ENCODE data around the gene PDE4D.

GRCh38 chr5:59731809-59732208 lies 161.7 kb downstream of the PDE4D start:
- no peak for TF ChIP-seq POLR2A (IDR thresholded peaks at IDR 0.05; ENCODE audit: low read depth, low read length)
- TF ChIP-seq POLR2AphosphoS5 (IDR thresholded peaks at IDR 0.05; ENCODE audit: low read depth, low read length) = no peak
- TF ChIP-seq TAF1 (IDR thresholded peaks at IDR 0.05; ENCODE audit: borderline replicate concordance, low read depth, low read length) = no peak
